Smooth muscle cell (in vitro differentiated cells): ENCODE data around the gene CDCP2. TPM values are rescaled to one million over a fixed set of nuclear protein-coding genes. Genes with fewer than 3 reads are reported as not detected.

ENCODE experiments used
- DNase-seq: peaks from one replicate; lab custom pipeline; 2025; ENCODE audit not compliant: unreplicated experiment; lab: John Stamatoyannopoulos, UW
- H2AFZ ChIP-seq: fragments of 200-600 bp; sonication (generic); 2 replicates; pipeline ENCODE4 v1.6.0; 2016; ENCODE audit warnings: antibody characterized with exemption, low read depth, mild to moderate bottlenecking
- H3F3A ChIP-seq: fragments of 200-600 bp; sonication (generic); 2 replicates; pipeline ENCODE4 v1.6.0; 2017; ENCODE audit warnings: antibody characterized with exemption, low read depth
- H3K27ac ChIP-seq: fragments of 200-600 bp; sonication (generic); 2 replicates; pipeline ENCODE4 v1.5.1; 2016; ENCODE audit warnings: low read depth, mild to moderate bottlenecking
- H3K27me3 ChIP-seq: fragments of 200-600 bp; sonication (generic); 2 replicates; pipeline ENCODE4 v1.6.1; 2016; ENCODE audit warnings: low read depth, mild to moderate bottlenecking
- H3K36me3 ChIP-seq: fragments of 200-600 bp; sonication (generic); 2 replicates; pipeline ENCODE4 v1.5.1; 2016; ENCODE audit warnings: low read depth
- H3K4me1 ChIP-seq: fragments of 200-600 bp; sonication (generic); 2 replicates; pipeline ENCODE4 v1.5.1; 2016; ENCODE audit warnings: low read depth
- H3K4me2 ChIP-seq: fragments of 200-600 bp; sonication (generic); 2 replicates; pipeline ENCODE4 v1.6.0; 2016; ENCODE audit warnings: mild to moderate bottlenecking
- H3K4me3 ChIP-seq: fragments of 200-600 bp; sonication (generic); 2 replicates; pipeline ENCODE4 v1.5.1; 2016; ENCODE audit warnings: mild to moderate bottlenecking
- H3K79me2 ChIP-seq: fragments of 200-600 bp; sonication (generic); 2 replicates; pipeline ENCODE4 v1.6.0; 2016; ENCODE audit warnings: low read depth, mild to moderate bottlenecking
- H3K9ac ChIP-seq: fragments of 200-600 bp; sonication (generic); 2 replicates; pipeline ENCODE4 v1.6.0; 2016; ENCODE audit warnings: low read depth
- H3K9me3 ChIP-seq: fragments of 200-600 bp; sonication (generic); replicated peaks from 2 replicates; pipeline ENCODE4 v1.5.1; 2016; ENCODE audit warnings: low read depth
- H4K20me1 ChIP-seq: fragments of 200-600 bp; sonication (generic); 2 replicates; pipeline ENCODE4 v1.6.0; 2016; ENCODE audit warnings: low read depth
- CTCF ChIP-seq: fragments of 200-600 bp; sonication (generic); IDR thresholded peaks from 2 replicates; pipeline ENCODE4 v1.5.1; 2017; ENCODE audit warnings: borderline replicate concordance, mild to moderate bottlenecking, antibody characterized with exemption; ENCODE audit not compliant: insufficient read depth, poor library complexity, severe bottlenecking
- WGBS: methylation state at CpG from one replicate; pipeline ENCODE4 v1.1.7; 2016; ENCODE audit warnings: low lambda C conversion rate; 5-methylcytosine and 5-hydroxymethylcytosine counted together
- polyA plus RNA-seq: library from polyadenylated mRNA; unstranded; fragments of >200 nt; fragmentation: Nextera tagmentation; extraction: Ambion mirVana; gene quantifications from 2 replicates; pipeline ENCODE4 v1.2.1, GENCODE V29; 2016
- total RNA-seq: library from RNA; depleted of rRNA; stranded (reverse); fragments of >200 nt; gene quantifications from 2 replicates; pipeline ENCODE4 v1.2.3, GENCODE V29; 2014

The CDCP2 gene
- total and polyA plus RNA-seq, 2 experiments from 2014 or later = not detected

GRCh38 chr1:54172614-54173599 lies 20.1 kb upstream of the CDCP2 start:
- H3K4me2 ChIP-seq = no peak overlapping the region
- no peak for TF ChIP-seq CTCF
- no peak overlapping the region for H3K9ac ChIP-seq
- no peak for DNase-seq
- no peaks in the 10 kb centered on the region for H3K4me1 ChIP-seq
- H3K36me3 ChIP-seq = no peaks in the 10 kb centered on the region
- H2AFZ ChIP-seq = peak overlapping the region; percentile 20
- no peaks in the 10 kb centered on the region for H3K79me2 ChIP-seq
- H3K27ac ChIP-seq = peak overlapping the region; percentile 14
- H3K4me3 ChIP-seq = no peak overlapping the region
- WGBS = 79% methylated on average over 10 of the region's 10 CpGs
- no peaks in the 10 kb centered on the region for H3K9me3 ChIP-seq
- H4K20me1 ChIP-seq = no peaks in the 10 kb centered on the region
- no peaks in the 10 kb centered on the region for H3F3A ChIP-seq
- H3K27me3 ChIP-seq = no peaks in the 10 kb centered on the region

- no peak for TF ChIP-seq CTCF
- no peak overlapping the region for H3K9ac ChIP-seq
- H3K27me3 ChIP-seq = no peaks in the 10 kb centered on the region
- H2AFZ ChIP-seq = no peak overlapping the region
- no peaks in the 10 kb centered on the region for H3K9me3 ChIP-seq
- H3K27ac ChIP-seq = no peak overlapping the region
- no peaks in the 10 kb centered on the region for H3K4me1 ChIP-seq
- no peak for DNase-seq
- H4K20me1 ChIP-seq = no peaks in the 10 kb centered on the region
- no peaks in the 10 kb centered on the region for H3K79me2 ChIP-seq
- H3F3A ChIP-seq = no peaks in the 10 kb centered on the region
- no peak overlapping the region for H3K4me3 ChIP-seq
- WGBS = 91% methylated on average over 8 of the region's 8 CpGs
- H3K36me3 ChIP-seq = no peaks in the 10 kb centered on the region
- H3K4me2 ChIP-seq = no peak overlapping the region
Observed at GRCh38 chr1:54171606-54172005, 18.8 kb upstream of the CDCP2 start.

- Histone ChIP-seq H2AFZ (no peak overlapping the region), H3K4me2 (no peak overlapping the region), H4K20me1 (no peaks in the 10 kb centered on the region), H3K9ac (no peak overlapping the region), H3K36me3 (no peaks in the 10 kb centered on the region), H3K9me3 (no peaks in the 10 kb centered on the region), H3K79me2 (no peaks in the 10 kb centered on the region), H3K27ac (no peak overlapping the region), H3K4me3 (no peak overlapping the region), H3K27me3 (no peaks in the 10 kb centered on the region), H3F3A (no peaks in the 10 kb centered on the region), H3K4me1 (no peaks in the 10 kb centered on the region)
- DNase-seq = no peak
- TF ChIP-seq CTCF = no peak
- 79% methylated on average over 8 of the region's 8 CpGs for WGBS
Observed at GRCh38 chr1:54171016-54171415, 18.2 kb upstream of the CDCP2 start.
